ENCODE measurements around the gene SHC1.

Gene SHC1

DNA sequence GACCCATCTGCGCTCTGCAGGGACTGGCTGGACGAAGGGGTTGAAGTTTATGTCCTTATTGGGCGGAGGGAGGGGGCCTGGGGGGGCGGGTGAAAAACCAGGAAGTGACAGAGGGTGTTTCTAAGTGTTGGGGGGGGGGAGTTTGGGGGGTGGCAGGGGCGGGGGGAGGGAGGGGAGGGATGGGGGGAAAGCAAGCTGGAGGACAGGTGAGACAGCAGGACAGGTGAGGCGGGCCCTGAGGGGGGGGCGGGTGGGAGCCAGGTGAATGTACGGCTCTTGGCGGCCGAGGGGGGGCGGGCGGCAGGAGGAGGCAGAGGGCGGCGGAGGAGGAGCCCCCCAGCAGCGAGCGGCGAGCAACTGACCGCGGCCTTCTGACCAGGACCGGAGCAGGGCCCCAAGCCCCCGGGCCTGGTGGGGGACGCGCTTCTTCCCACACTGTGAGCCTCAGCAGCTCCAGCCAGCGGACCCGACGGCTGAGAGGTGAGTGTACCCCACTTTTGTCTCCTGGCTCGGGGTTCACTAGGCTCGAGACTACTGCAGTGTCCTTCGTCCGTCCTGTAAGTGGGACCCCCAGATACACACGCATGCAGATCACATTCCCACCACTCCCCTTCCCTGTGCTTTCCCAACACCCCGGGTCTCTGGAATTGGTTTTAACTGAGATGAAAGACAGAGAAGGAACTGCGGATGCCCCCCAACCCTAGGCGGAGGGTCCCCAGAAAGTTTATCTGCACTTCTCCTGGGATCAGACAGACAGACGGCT is 32.1 kb upstream of the SHC1 start, which contains the start of gene ZBTB7B (continued):
- TF ChIP-seq SCRT2 (tag by site-specific recombination; IDR thresholded peaks at IDR 0.05), result no peak
- TF ChIP-seq ZNF148 (tag by site-specific recombination; IDR thresholded peaks at IDR 0.05; ENCODE audit: borderline replicate concordance), result no peak
- TF ChIP-seq ZNF146 (tag by site-specific recombination; IDR thresholded peaks at IDR 0.05), result 0 out of 2 replicates have a peak, but pooled peaks have one; percentile 2
- TF ChIP-seq ZNF621 (tag by site-specific recombination; IDR thresholded peaks at IDR 0.05), result no peak
- no peak for TF ChIP-seq ZNF311 (tag by site-specific recombination; IDR thresholded peaks at IDR 0.05; ENCODE audit: borderline replicate concordance)
- TF ChIP-seq ZBTB1 (tag by site-specific recombination; IDR thresholded peaks at IDR 0.05), result no peak
- TF ChIP-seq, protein P1, sequence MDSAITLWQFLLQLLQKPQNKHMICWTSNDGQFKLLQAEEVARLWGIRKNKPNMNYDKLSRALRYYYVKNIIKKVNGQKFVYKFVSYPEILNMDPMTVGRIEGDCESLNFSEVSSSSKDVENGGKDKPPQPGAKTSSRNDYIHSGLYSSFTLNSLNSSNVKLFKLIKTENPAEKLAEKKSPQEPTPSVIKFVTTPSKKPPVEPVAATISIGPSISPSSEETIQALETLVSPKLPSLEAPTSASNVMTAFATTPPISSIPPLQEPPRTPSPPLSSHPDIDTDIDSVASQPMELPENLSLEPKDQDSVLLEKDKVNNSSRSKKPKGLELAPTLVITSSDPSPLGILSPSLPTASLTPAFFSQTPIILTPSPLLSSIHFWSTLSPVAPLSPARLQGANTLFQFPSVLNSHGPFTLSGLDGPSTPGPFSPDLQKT (IDR thresholded peaks at IDR 0.05; ENCODE audit: borderline replicate concordance, low read depth, low read length), result no peak
- no peak for TF ChIP-seq ZEB2 (tag by site-specific recombination; IDR thresholded peaks at IDR 0.05)
- TF ChIP-seq KLF9 (tag by site-specific recombination; IDR thresholded peaks at IDR 0.05; ENCODE audit: low read depth), result no peak
- TF ChIP-seq, protein P2, sequence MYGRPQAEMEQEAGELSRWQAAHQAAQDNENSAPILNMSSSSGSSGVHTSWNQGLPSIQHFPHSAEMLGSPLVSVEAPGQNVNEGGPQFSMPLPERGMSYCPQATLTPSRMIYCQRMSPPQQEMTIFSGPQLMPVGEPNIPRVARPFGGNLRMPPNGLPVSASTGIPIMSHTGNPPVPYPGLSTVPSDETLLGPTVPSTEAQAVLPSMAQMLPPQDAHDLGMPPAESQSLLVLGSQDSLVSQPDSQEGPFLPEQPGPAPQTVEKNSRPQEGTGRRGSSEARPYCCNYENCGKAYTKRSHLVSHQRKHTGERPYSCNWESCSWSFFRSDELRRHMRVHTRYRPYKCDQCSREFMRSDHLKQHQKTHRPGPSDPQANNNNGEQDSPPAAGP (tag by site-specific recombination; IDR thresholded peaks at IDR 0.05), result no peak
- no peak for TF ChIP-seq ZNF585B (tag by site-specific recombination; IDR thresholded peaks at IDR 0.05)
- TF ChIP-seq, protein P3, sequence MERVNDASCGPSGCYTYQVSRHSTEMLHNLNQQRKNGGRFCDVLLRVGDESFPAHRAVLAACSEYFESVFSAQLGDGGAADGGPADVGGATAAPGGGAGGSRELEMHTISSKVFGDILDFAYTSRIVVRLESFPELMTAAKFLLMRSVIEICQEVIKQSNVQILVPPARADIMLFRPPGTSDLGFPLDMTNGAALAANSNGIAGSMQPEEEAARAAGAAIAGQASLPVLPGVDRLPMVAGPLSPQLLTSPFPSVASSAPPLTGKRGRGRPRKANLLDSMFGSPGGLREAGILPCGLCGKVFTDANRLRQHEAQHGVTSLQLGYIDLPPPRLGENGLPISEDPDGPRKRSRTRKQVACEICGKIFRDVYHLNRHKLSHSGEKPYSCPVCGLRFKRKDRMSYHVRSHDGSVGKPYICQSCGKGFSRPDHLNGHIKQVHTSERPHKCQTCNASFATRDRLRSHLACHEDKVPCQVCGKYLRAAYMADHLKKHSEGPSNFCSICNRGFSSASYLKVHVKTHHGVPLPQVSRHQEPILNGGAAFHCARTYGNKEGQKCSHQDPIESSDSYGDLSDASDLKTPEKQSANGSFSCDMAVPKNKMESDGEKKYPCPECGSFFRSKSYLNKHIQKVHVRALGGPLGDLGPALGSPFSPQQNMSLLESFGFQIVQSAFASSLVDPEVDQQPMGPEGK (tag by site-specific recombination; IDR thresholded peaks at IDR 0.05), result peak; percentile 72
- TF ChIP-seq ZNF416 (tag by site-specific recombination; IDR thresholded peaks at IDR 0.05), result no peak
- TF ChIP-seq KLF7 (tag by site-specific recombination; IDR thresholded peaks at IDR 0.05; ENCODE audit: borderline replicate concordance), result no peak
- no peak for TF ChIP-seq ZNF626 (tag by site-specific recombination; IDR thresholded peaks at IDR 0.05)
- no peak for TF ChIP-seq ZNF26 (tag by site-specific recombination; IDR thresholded peaks at IDR 0.05)
- no peak for TF ChIP-seq ZNF596 (tag by site-specific recombination; IDR thresholded peaks at IDR 0.05)
- no peak for TF ChIP-seq ZNF560 (tag by site-specific recombination; IDR thresholded peaks at IDR 0.05; ENCODE audit: borderline replicate concordance)
- no peak for TF ChIP-seq HOXA7 (CRISPR knock-in tag; IDR thresholded peaks at IDR 0.05; ENCODE audit: borderline replicate concordance)
- peak; percentile 43; the same call in 1 of the 2 replicates for TF ChIP-seq ZBTB7A (tag by site-specific recombination; IDR thresholded peaks at IDR 0.05; ENCODE audit: low read depth)
- no peak for TF ChIP-seq ZFP3 (tag by site-specific recombination; IDR thresholded peaks at IDR 0.05; ENCODE audit: low read depth)
- no peak for TF ChIP-seq ZNF423 (tag by site-specific recombination; IDR thresholded peaks at IDR 0.05)
- no peak for TF ChIP-seq ZNF785 (tag by site-specific recombination; IDR thresholded peaks at IDR 0.05)
- TF ChIP-seq ZFP69B (tag by site-specific recombination; IDR thresholded peaks at IDR 0.05), result peak; percentile 32; the same call in 1 of the 2 replicates
- no peak for TF ChIP-seq WT1 (tag by site-specific recombination; IDR thresholded peaks at IDR 0.05)
- no peak for TF ChIP-seq ZFHX2 (tag by site-specific recombination; conservative IDR thresholded peaks at IDR 0.05)
- TF ChIP-seq MZF1 (tag by site-specific recombination; IDR thresholded peaks at IDR 0.05; ENCODE audit: borderline replicate concordance), result no peak
- no peak for TF ChIP-seq HIC1 (tag by site-specific recombination; IDR thresholded peaks at IDR 0.05)

All from HEK293 (cell line).